ENCODE measurements around the gene UVSSA. TPM values are rescaled to one million over a fixed set of nuclear protein-coding genes. Genes with fewer than 3 reads are reported as not detected.

The UVSSA gene
- total RNA-seq, 1 experiment from 2014 or later, result 26.3 TPM

- H3K4me3 ChIP-seq (ENCODE audit: low read depth, low read length), result no peak overlapping the region
- intact Hi-C loops (cut with micrococcal nuclease; ENCODE audit: unreplicated experiment), result no loop called here
- no peaks in the 10 kb centered on the region for H3K4me1 ChIP-seq
- peaks cover 3% of the 10 kb centered on the region; the same call in 1 of the 2 replicates for H3K36me3 ChIP-seq (ENCODE audit: control insufficient read depth, insufficient read depth, low read length)
- Mint-ChIP-seq H3K36me3 (ENCODE audit: insufficient read depth, unreplicated experiment) (peaks cover 64% of the 10 kb centered on the region), H3K27ac (ENCODE audit: unreplicated experiment) (no peak overlapping the region), H3K9me3 (ENCODE audit: unreplicated experiment) (no peaks in the 10 kb centered on the region), H3K4me1 (ENCODE audit: low read depth, unreplicated experiment) (peaks cover 16% of the 10 kb centered on the region), H3K27me3 (ENCODE audit: insufficient read depth, unreplicated experiment) (no peaks in the 10 kb centered on the region), H3K4me3 (ENCODE audit: unreplicated experiment) (no peak overlapping the region)
- BruUV-seq (replicated peaks), result no TSS peak
- no peaks in the 10 kb centered on the region for H3K27me3 ChIP-seq (replicated peaks; ENCODE audit: control insufficient read depth, insufficient read depth, low read length)
- no peaks in the 10 kb centered on the region for H3K9me3 ChIP-seq
- DNase-seq, result no peak
- CTCF ChIA-PET, result no interaction called here
- POLR2A ChIA-PET, result no interaction called here
- no peak for TF ChIP-seq CTCF (IDR thresholded peaks at IDR 0.05; ENCODE audit: insufficient read depth in 1 of 2, low read depth in 1 of 2, low read length in 1 of 2, severe bottlenecking in 1 of 2, unreplicated experiment in 1 of 2)
Measured at GRCh38 chr4:1310796-1311631, 36.0 kb upstream of the UVSSA start.

GRCh38 chr4:1312821-1313640 is 34.0 kb upstream of the UVSSA start:
- peaks cover 65% of the 10 kb centered on the region for H3K36me3 Mint-ChIP-seq (ENCODE audit: insufficient read depth, unreplicated experiment)
- TF ChIP-seq CTCF (IDR thresholded peaks at IDR 0.05; ENCODE audit: insufficient read depth in 1 of 2, low read depth in 1 of 2, low read length in 1 of 2, severe bottlenecking in 1 of 2, unreplicated experiment in 1 of 2), result no peak
- POLR2A ChIA-PET, result no interaction called here
- no peaks in the 10 kb centered on the region for H3K27me3 Mint-ChIP-seq (ENCODE audit: insufficient read depth, unreplicated experiment)
- no peak overlapping the region for H3K4me3 Mint-ChIP-seq (ENCODE audit: unreplicated experiment)
- CTCF ChIA-PET, result no interaction called here
- peaks cover 11% of the 10 kb centered on the region for H3K4me1 Mint-ChIP-seq (ENCODE audit: low read depth, unreplicated experiment)
- Histone ChIP-seq H3K27me3 (replicated peaks; ENCODE audit: control insufficient read depth, insufficient read depth, low read length) (no peaks in the 10 kb centered on the region), H3K4me1 (no peaks in the 10 kb centered on the region), H3K4me3 (ENCODE audit: low read depth, low read length) (no peak overlapping the region), H3K36me3 (ENCODE audit: control insufficient read depth, insufficient read depth, low read length) (0 out of 2 replicates have a peak, but pooled peaks cover 3% of the 10 kb centered on the region), H3K9me3 (no peaks in the 10 kb centered on the region)
- intact Hi-C loops (cut with micrococcal nuclease; ENCODE audit: unreplicated experiment), result no loop called here
- no peak for DNase-seq
- no peak overlapping the region for H3K27ac Mint-ChIP-seq (ENCODE audit: unreplicated experiment)
- no peaks in the 10 kb centered on the region for H3K9me3 Mint-ChIP-seq (ENCODE audit: unreplicated experiment)
- no TSS peak for BruUV-seq (replicated peaks)

- no peak overlapping the region for H3K27ac Mint-ChIP-seq (ENCODE audit: unreplicated experiment)
- H3K4me3 ChIP-seq (ENCODE audit: low read depth, low read length), result no peak overlapping the region
- H3K36me3 Mint-ChIP-seq (ENCODE audit: insufficient read depth, unreplicated experiment), result peaks cover 73% of the 10 kb centered on the region
- H3K4me1 ChIP-seq, result no peaks in the 10 kb centered on the region
- no TSS peak for BruUV-seq (replicated peaks)
- POLR2A ChIA-PET, result no interaction called here
- DNase-seq, result no peak
- intact Hi-C loops (cut with micrococcal nuclease; ENCODE audit: unreplicated experiment), result no loop called here
- H3K4me1 Mint-ChIP-seq (ENCODE audit: low read depth, unreplicated experiment), result no peaks in the 10 kb centered on the region
- no peak for TF ChIP-seq CTCF (IDR thresholded peaks at IDR 0.05; ENCODE audit: insufficient read depth in 1 of 2, low read depth in 1 of 2, low read length in 1 of 2, severe bottlenecking in 1 of 2, unreplicated experiment in 1 of 2)
- no peaks in the 10 kb centered on the region for H3K27me3 ChIP-seq (replicated peaks; ENCODE audit: control insufficient read depth, insufficient read depth, low read length)
- no peaks in the 10 kb centered on the region for H3K27me3 Mint-ChIP-seq (ENCODE audit: insufficient read depth, unreplicated experiment)
- H3K9me3 ChIP-seq, result no peaks in the 10 kb centered on the region
- H3K4me3 Mint-ChIP-seq (ENCODE audit: unreplicated experiment), result no peak overlapping the region
- no peaks in the 10 kb centered on the region for H3K9me3 Mint-ChIP-seq (ENCODE audit: unreplicated experiment)
- CTCF ChIA-PET, result no interaction called here
- H3K36me3 ChIP-seq (ENCODE audit: control insufficient read depth, insufficient read depth, low read length), result peaks cover 3% of the 10 kb centered on the region; the same call in 1 of the 2 replicates
Measured at GRCh38 chr4:1315306-1315705, 31.7 kb upstream of the UVSSA start.
